HG03521 (cell line): Measurements from ENCODE around the gene LPAR1.

Experiments
- ATAC-seq: cut with Tn5 transposase; IDR thresholded peaks from one replicate; pipeline ENCODE4 v1.9.1; 2021; ENCODE audit warnings: mild to moderate bottlenecking, moderate library complexity; ENCODE audit not compliant: unreplicated experiment

The LPAR1 gene

GRCh38 chr9:111003182-111003581 is 35.1 kb downstream of the LPAR1 start:
- no peak for ATAC-seq

- ATAC-seq = no peak
These were observed 36.7 kb downstream of the LPAR1 start for GRCh38 chr9:111001526-111001925.

- no peak for ATAC-seq
These were observed 38.1 kb downstream of the LPAR1 start for GRCh38 chr9:111000202-111000601.

- no peak for ATAC-seq
These were observed 38.9 kb downstream of the LPAR1 start for GRCh38 chr9:110999379-110999778.

- ATAC-seq = no peak
These were observed 40.4 kb downstream of the LPAR1 start for GRCh38 chr9:110997847-110998246.

- no peak for ATAC-seq
These were observed 41.6 kb downstream of the LPAR1 start for GRCh38 chr9:110996436-110997220.

- ATAC-seq = no peak
These were observed 42.6 kb downstream of the LPAR1 start for GRCh38 chr9:110995420-110996340.

GRCh38 chr9:110994771-110995241 is 43.5 kb downstream of the LPAR1 start:
- ATAC-seq = no peak

GRCh38 chr9:110990481-110990880 is 47.8 kb downstream of the LPAR1 start:
- ATAC-seq = no peak

GRCh38 chr9:110986529-110986928 is 51.7 kb downstream of the LPAR1 start:
- no peak for ATAC-seq

- ATAC-seq = no peak
These were observed 53.3 kb downstream of the LPAR1 start for GRCh38 chr9:110984890-110985437.

- ATAC-seq = no peak
These were observed 58.0 kb downstream of the LPAR1 start for GRCh38 chr9:110980261-110980660.

- ATAC-seq = no peak
These were observed 58.6 kb downstream of the LPAR1 start for GRCh38 chr9:110979636-110980035.

- ATAC-seq = no peak
These were observed 59.8 kb downstream of the LPAR1 start for GRCh38 chr9:110978516-110978915.

GRCh38 chr9:110977259-110977709 is 61.0 kb downstream of the LPAR1 start:
- ATAC-seq = no peak

- ATAC-seq = no peak
These were observed 62.3 kb downstream of the LPAR1 start for GRCh38 chr9:110975969-110976368.

- ATAC-seq = no peak
These were observed 63.0 kb downstream of the LPAR1 start for GRCh38 chr9:110975278-110975677.

- no peak for ATAC-seq
These were observed 66.6 kb downstream of the LPAR1 start for GRCh38 chr9:110971705-110972104.

GRCh38 chr9:110971234-110971633 is 67.0 kb downstream of the LPAR1 start:
- ATAC-seq = no peak

GRCh38 chr9:110969971-110970386 is 68.3 kb downstream of the LPAR1 start:
- no peak for ATAC-seq

GRCh38 chr9:110968096-110968495 is 70.2 kb downstream of the LPAR1 start:
- no peak for ATAC-seq
